Measurements from ENCODE around the gene IQGAP1.

IQGAP1 gene

DNA sequence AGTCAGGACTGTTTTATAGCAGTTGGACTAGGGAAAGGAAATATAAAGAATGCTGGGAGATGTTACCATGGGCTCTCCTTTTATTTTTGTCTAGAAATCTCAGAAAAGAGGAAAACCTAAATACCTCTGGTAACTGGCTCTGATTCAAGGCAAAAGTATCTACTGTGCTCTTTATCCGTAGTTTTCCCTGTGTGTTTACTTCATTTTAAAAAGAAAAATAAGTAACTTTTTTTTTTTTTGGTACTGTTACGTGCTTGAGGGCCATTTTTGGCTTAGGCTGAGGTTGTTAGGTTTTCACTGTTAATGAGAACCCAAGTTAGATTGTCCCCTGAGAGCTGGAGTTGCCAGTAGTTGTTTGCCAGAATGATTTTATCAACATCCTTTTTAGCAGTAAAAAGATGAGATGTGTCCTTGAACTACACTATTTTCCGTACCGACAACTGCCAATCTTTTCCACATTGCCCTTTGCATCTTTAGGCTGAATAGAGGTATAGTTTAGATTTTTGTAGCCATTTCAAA is 35.8 kb downstream of the IQGAP1 start:
- H3K4me3 ChIP-seq (ENCODE audit: low read depth, low read length): no peak overlapping the region
- POLR2A ChIA-PET: interaction anchor here (0.7 kb wide), 1 partner anchor 36 kb away, joined by 3 read pairs; no protein-coding TSS in a partner anchor
- TF ChIP-seq, protein P1, sequence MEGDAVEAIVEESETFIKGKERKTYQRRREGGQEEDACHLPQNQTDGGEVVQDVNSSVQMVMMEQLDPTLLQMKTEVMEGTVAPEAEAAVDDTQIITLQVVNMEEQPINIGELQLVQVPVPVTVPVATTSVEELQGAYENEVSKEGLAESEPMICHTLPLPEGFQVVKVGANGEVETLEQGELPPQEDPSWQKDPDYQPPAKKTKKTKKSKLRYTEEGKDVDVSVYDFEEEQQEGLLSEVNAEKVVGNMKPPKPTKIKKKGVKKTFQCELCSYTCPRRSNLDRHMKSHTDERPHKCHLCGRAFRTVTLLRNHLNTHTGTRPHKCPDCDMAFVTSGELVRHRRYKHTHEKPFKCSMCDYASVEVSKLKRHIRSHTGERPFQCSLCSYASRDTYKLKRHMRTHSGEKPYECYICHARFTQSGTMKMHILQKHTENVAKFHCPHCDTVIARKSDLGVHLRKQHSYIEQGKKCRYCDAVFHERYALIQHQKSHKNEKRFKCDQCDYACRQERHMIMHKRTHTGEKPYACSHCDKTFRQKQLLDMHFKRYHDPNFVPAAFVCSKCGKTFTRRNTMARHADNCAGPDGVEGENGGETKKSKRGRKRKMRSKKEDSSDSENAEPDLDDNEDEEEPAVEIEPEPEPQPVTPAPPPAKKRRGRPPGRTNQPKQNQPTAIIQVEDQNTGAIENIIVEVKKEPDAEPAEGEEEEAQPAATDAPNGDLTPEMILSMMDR (IDR thresholded peaks at IDR 0.05; ENCODE audit: insufficient read depth, low read length, missing control alignments): no peak
- CTCF ChIA-PET: interaction anchor here (0.8 to 1.4 kb wide), 4 partner anchors 58 to 103 kb away, joined by 3 to 4 read pairs (median 4); no protein-coding TSS in a partner anchor
- no peak for DNase-seq (ENCODE audit: low read depth, low spot score)

DNA sequence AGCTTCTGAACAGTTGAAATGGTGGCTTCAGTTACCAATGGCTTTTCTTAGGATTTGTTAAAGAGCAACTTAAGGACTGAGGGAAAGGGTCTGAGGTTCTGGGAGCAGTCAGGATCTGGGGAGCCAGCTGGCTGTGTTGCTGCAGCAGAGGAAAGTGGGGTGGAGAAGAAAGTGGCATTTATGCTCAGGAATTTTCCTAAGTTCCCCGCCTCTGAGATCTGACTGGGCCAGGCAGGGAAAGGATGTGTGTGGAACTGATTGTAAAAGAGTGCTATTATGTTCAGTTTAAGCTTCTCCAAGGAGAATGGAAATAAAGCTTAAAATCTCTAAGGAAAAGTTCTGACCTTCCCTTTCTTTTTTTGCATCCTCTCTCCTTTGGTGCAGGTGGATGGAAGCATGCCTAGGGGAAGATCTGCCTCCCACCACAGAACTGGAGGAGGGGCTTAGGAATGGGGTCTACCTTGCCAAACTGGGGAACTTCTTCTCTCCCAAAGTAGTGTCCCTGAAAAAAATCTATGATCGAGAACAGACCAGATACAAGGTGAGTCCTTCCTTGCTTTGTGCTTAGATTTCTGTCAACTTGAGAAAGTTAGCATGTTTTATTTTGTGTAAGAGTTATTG is 37.8 kb downstream of the IQGAP1 start:
- no peak overlapping the region for H3K4me3 ChIP-seq (ENCODE audit: low read depth, low read length)
- ChIA-PET CTCF (interaction anchor here (1.1 to 1.4 kb wide), 2 partner anchors 10 to 56 kb away, joined by 3 to 4 read pairs; no protein-coding TSS in a partner anchor), POLR2A (no interaction called here)
- TF ChIP-seq, protein P1 (IDR thresholded peaks at IDR 0.05; ENCODE audit: insufficient read depth, low read length, missing control alignments): no peak
- DNase-seq (ENCODE audit: low read depth, low spot score): no peak

DNA sequence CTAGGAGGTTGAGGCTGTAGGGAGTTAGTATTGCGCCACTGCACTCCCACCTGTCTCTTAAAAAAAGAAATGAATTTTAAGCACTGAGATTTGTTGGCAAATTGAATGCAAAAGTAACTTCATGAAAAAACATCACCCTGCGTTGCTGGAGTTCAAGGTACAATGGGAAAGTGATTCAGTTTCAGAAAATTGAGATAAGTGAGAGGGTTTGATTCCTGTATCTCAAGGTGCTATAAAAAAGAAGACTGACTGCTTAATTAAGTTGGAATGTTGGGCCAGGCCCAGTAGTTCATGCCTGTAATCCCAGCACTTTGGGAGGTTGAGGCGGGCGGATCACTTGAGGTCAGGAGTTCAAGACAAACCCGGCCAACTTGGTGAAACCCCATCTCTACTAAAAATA is 39.1 kb downstream of the IQGAP1 start:
- TF ChIP-seq, protein P1 (IDR thresholded peaks at IDR 0.05; ENCODE audit: insufficient read depth, low read length, missing control alignments): no peak
- H3K4me3 ChIP-seq (ENCODE audit: low read depth, low read length): no peak overlapping the region
- no peak for DNase-seq (ENCODE audit: low read depth, low spot score)
- ChIA-PET CTCF (no interaction called here), POLR2A (no interaction called here)

DNA sequence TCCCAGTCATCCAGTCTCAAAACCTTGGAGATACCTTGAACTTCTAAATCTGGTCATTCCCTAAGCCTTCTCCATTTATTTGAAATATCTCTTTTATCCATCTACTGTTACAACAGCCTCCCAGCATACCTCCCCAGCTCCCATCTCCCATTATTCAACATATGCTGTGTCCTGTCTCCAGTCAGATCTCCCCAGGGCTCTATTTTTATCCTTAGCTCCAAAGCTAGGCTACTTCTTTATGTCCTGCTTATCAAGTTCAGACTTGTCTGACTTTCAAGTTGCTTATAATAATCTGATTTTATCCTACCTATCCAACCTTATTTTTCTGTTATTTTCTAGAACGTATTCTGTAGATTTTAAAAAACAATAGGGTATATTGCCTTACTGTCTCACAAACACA is 44.2 kb downstream of the IQGAP1 start:
- ChIA-PET CTCF (interaction anchor here (0.7 to 2.5 kb wide), 2 partner anchors 10 to 112 kb away, joined by 3 to 9 read pairs; no protein-coding TSS in a partner anchor), POLR2A (no interaction called here)
- TF ChIP-seq, protein P1 (IDR thresholded peaks at IDR 0.05; ENCODE audit: insufficient read depth, low read length, missing control alignments): no peak
- DNase-seq (ENCODE audit: low read depth, low spot score): no peak
- H3K4me3 ChIP-seq (ENCODE audit: low read depth, low read length): no peak overlapping the region

DNA sequence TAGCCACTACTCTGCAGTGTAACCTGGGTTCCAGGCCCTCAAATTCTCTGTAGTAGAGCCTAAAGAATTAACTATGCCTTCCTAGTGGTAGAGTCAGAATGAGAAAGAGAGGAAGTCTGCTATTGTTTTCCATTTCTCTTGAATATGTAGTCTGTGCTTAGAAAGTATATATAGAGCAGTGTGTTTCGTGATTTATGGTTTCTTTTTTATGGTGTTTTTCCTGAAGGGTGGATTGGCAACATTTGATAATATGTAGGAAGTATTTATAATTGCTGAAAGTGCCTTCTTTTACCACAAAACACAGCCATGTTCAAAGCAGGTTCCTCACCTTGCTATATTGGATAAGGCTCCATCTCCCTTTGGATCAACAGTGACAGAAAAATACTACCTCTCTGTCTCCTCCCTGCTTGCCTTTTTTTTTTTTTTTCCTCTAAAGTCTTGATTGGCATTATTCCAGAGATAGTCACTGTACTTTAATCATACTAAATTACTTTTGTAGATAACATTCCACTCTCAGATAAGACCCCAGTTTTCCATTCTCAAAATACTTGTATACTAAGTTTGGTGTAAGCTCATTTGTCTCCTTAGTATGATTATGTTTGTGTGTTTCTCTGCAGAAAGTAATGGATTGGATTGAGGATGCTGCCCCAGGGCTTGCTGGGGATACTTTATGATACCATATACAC is 47.8 kb downstream of the IQGAP1 start:
- DNase-seq (ENCODE audit: low read depth, low spot score): no peak
- CTCF ChIA-PET: interaction anchor here (1.2 to 3.4 kb wide), 2 partner anchors 10 to 116 kb away, joined by 4 to 16 read pairs; no protein-coding TSS in a partner anchor
- no peak overlapping the region for H3K4me3 ChIP-seq (ENCODE audit: low read depth, low read length)
- TF ChIP-seq, protein P1 (IDR thresholded peaks at IDR 0.05; ENCODE audit: insufficient read depth, low read length, missing control alignments): no peak
- POLR2A ChIA-PET: no interaction called here

DNA sequence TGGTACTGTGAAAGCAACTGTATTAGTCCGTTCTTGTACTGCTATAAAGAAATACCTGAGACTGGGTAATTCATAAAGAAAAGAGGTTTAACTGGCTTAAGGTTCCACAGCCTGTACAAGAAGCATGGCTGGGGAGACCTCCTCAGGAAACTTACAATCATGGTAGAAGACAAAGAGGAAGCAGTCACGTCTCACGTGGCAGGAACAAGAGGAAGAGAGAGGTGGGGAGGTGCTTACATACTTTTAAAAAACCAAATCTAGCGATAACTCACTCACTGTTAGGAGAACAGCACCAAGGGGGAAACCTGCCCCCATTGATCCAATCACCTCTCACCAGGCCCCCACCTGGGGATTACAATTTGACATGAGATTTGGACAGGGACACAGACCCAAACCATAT is 48.9 kb downstream of the IQGAP1 start:
- ChIA-PET POLR2A (no interaction called here), CTCF (interaction anchor here (3.4 kb wide), 1 partner anchor 117 kb away, joined by 16 read pairs; no protein-coding TSS in a partner anchor)
- no peak for DNase-seq (ENCODE audit: low read depth, low spot score)
- H3K4me3 ChIP-seq (ENCODE audit: low read depth, low read length): no peak overlapping the region
- TF ChIP-seq, protein P1 (IDR thresholded peaks at IDR 0.05; ENCODE audit: insufficient read depth, low read length, missing control alignments): no peak

All from AG04449 (cell line).